GM19351 (cell line): Measurements from ENCODE around the gene IDS.
"Not testable (repeated sequence)": the region's sequence is repeated elsewhere in the genome, so short reads cannot be mapped to it uniquely, and the experiment has no call there.

Experiments
- ATAC-seq: cut with Tn5 transposase; IDR thresholded peaks from one replicate; pipeline ENCODE4 v1.9.1; 2021; ENCODE audit warnings: mild to moderate bottlenecking, moderate library complexity; ENCODE audit not compliant: unreplicated experiment

The IDS gene, protein sequence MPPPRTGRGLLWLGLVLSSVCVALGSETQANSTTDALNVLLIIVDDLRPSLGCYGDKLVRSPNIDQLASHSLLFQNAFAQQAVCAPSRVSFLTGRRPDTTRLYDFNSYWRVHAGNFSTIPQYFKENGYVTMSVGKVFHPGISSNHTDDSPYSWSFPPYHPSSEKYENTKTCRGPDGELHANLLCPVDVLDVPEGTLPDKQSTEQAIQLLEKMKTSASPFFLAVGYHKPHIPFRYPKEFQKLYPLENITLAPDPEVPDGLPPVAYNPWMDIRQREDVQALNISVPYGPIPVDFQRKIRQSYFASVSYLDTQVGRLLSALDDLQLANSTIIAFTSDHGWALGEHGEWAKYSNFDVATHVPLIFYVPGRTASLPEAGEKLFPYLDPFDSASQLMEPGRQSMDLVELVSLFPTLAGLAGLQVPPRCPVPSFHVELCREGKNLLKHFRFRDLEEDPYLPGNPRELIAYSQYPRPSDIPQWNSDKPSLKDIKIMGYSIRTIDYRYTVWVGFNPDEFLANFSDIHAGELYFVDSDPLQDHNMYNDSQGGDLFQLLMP

DNA sequence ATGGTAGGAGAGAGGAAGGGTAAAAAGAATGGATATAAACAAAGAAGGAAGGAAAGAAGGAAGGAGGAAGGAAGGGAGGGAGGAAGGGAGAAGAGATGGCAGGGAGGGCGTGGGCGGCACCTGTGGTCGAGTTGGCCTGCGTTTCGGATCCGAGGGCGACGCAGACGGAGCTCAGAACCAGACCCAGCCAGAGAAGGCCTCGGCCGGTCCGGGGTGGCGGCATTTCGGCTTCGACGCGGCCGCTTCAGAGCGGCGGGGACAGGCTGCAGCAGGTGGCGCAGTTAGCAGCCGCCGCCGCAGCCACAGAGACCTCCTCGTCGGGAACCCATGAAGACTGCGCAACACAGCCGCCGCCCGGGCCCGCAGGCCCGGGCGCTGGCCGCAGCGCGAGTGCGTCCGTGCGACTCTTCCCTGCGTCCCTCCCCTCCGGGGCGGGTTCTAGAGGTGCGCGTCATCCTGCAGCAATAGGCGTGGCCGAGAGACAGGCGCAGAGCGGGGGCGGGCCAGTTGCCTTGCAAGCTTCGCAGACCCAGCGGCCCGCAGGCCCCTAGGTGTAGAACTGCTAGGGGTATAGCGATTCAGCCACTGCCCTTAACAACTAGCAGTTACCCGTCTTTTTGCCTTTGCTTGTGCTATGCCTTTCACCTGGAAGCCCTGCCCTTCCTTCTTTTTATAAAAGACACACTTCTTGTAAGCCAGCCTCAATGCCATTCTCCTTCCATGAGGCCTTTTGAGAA lies at the start of gene IDS:
Gene IDS (minus strand): TSS at position 392 of the 737 bp plus-strand sequence. CDS start 169 bp downstream, at position 223.
- ATAC-seq, result peak; percentile 57

DNA sequence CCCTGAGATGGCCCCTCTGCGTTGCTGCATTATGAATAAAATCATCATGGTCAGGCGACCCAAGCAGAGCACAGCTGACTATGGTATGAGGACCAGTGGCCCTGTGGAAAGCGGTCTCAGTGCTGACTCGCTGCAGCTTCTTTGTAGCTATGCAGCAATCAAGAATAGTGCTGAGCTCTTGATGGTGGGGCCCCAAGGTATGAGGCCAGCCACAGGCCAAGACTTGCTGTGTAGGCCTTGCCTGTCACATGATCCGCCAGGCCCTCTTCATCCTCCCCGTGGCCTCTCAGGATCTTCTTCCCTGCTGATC lies 46.8 kb upstream of the IDS start:
- not testable (repeated sequence) for ATAC-seq

DNA sequence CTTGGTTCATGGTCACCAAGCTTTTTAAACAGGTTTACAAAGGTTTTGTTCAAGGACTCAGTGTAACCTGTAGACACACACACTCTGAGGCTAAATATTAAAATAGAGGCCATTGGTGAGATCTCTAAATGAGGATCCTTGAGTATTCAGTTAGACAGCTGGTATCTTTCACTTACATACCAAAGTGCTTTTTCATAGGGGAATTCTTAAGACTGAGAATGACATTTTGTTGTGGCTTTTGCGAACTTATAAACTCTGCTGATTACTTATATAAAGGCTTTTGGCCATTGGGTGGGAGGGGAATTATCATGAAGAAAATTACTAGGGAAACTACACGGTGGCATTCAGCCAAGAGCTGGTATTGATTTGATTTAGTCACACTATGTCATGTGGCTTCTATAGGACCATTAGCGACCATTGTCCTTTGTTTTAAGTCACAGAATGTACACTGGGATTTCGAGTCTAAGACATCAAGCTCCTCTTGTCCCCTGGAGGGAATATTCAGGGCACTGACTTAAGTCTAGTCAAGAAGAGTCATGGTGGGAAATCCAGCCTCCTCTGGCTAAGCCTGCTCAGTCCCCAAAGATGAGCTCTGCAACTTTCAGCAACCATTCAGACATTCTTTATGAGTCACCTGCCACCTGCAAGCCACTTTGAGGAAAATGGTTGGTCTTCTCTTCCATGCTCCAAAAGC lies 46.3 kb upstream of the IDS start:
- not testable (repeated sequence) for ATAC-seq

GRCh38 chrX:149550454-149550853 lies 45.3 kb upstream of the IDS start:
- not testable (repeated sequence) for ATAC-seq

DNA sequence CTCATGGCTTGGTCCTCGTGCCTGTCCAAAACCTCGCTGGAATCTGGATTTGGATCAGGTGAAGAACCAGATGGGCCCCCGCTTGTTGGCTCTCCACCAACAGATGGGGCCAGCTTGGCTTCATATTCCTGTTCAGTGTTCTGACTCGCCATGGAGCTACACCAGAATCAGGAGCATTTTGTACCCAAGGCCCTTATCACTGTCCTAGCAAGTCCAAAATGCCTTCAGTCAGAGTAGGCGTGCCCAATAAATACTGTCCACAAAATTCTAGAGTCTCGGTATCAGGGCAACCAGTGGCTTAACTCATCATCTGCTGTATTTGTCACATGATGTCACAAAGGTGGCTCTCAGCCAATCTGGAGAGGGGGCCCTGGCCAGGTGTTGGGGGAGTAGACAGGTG lies 44.6 kb upstream of the IDS start, which contains the start of gene HSFX3:
Gene HSFX3 (minus strand): TSS at position 224 of the 400 bp plus-strand sequence. CDS start 72 bp downstream, at position 152.
- ATAC-seq, result not testable (repeated sequence)

GRCh38 chrX:149547782-149548181 lies 42.7 kb upstream of the IDS start:
- ATAC-seq, result not testable (repeated sequence)

GRCh38 chrX:149546962-149547361 lies 41.9 kb upstream of the IDS start:
- not testable (repeated sequence) for ATAC-seq

- not testable (repeated sequence) for ATAC-seq
Measured at GRCh38 chrX:149545545-149546543, 40.7 kb upstream of the IDS start.

GRCh38 chrX:149541521-149542047 lies 36.5 kb upstream of the IDS start:
- ATAC-seq, result no peak

GRCh38 chrX:149540621-149541520 lies 35.8 kb upstream of the IDS start, which contains the start of gene EOLA1:
TSS of gene EOLA1 (plus strand) at chrX:149541012. CDS start at chrX:149545631, 4,619 bp downstream.
- ATAC-seq, result peak; percentile 70

GRCh38 chrX:149540131-149540620 lies 35.1 kb upstream of the IDS start:
- ATAC-seq, result peak; percentile 8

GRCh38 chrX:149539283-149540130 lies 34.4 kb upstream of the IDS start:
- peak; percentile 41 for ATAC-seq

DNA sequence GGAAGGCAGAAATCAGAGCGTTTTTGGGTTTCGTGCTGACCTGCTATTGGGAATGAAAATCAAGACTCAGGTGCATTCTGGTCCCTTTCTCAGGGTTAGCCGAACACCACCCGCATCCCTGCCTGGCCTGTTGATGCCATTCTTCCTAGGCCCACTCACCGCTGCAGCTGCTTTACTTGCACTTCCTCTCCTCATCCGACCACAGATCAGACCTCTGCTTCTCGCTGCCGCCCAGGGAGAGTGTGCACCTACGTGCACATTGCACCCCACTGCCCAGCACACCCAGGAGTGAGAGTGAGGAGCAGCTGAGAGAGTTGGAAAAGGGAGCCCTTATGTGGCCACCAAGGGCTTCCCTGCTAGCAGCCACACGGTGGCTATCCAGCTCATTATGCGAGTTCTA lies 32.4 kb upstream of the IDS start:
- ATAC-seq, result not testable (repeated sequence)

DNA sequence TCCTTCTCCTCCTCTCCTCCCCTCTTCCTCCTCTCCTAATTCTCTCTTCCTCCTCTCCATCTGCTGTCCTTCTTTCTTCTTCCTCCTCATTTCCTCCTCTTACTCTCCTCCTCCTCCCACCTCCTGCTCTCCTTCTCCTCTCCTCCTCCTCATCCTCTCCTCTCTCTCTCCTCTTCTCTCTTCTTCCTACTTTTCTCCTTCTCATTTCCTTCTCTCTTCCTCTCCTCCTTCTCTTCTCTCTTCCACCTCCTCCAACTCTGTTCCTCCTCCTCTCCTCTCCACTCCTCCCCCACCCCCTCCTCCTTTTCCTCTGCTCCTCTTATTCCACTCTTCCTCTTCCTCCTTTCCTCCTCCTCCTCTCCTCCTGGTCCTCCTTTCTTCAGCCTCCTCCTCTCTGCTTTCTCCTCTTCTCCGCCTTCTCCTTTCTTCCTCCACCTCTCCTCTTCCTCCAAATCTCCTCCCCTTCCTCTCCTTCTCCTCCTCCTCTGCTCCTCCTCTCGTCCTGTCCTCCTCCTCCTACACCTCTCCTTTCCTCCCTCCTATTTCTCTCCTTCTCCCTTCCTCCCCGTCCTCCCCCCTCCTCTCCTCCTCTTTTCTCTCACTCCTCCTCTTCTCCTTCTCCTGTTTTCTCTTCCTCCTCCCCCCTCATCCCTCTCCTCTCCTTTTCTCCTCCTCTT lies 30.0 kb upstream of the IDS start:
- ATAC-seq, result not testable (repeated sequence)

DNA sequence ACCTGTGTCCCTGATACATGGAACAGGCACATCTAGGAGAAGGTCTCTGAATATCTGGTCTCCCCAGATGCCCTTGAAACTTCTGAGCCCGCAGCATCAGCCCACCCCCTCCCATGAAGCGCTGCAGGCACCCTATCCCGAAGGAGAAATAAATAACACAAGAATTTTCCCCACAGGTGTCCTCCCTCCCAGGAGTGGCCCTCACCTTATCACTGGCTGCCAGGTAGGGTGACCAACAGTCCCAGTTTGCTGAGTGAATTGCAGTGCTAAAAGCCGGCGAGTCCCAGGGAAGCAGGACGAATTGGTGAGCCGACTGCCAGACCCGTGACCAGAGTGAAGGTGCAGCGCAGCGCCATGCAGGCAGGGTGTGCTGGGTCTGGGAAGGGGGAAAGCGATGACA lies 28.9 kb upstream of the IDS start:
- not testable (repeated sequence) for ATAC-seq

DNA sequence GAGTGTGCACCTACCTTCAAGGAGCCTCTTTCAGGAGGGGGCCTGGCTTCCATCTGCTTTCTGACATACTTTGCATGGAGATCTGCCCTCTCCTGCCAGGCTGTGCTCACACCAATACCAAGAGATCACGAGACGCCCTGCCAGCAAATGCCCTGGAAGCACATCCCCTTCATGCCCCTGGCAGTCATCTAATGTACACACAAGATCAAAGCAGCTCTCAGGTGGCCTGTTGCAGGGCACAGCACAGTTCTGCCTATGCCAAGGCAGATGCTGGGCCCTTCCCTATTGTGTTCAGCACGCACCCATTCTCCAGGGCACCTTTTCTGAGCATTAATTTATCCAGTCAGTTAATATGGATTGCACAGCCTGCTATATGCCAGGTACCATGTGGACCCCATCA lies 27.8 kb upstream of the IDS start:
- not testable (repeated sequence) for ATAC-seq

DNA sequence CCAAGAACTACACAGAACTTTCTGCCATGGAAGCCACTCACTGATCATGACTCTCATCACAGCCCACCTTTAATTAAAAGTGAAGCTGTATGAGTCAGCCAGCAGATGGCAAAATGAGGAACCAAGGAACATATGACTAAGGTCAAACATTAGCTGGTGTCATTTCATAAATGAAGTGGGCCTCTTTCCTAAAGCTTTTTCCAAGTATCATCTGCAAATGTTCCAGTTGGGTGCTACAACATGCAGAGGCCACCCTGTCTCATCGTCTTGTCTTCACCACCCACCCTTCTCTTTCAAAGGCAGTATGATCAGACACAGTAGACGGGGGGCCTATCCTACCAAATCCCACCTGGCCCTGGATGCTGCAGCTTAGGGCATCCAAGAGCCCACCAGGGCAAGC lies 26.5 kb upstream of the IDS start:
- peak; percentile 81 for ATAC-seq
